ENCODE data around the gene ZNF135. TPM values are rescaled to one million over a fixed set of nuclear protein-coding genes. Genes with fewer than 3 reads are reported as not detected.

ZNF135 gene
- total and polyA plus RNA-seq, 4 donors, result 2.2 to 13.5 (median 3.5) TPM

DNA sequence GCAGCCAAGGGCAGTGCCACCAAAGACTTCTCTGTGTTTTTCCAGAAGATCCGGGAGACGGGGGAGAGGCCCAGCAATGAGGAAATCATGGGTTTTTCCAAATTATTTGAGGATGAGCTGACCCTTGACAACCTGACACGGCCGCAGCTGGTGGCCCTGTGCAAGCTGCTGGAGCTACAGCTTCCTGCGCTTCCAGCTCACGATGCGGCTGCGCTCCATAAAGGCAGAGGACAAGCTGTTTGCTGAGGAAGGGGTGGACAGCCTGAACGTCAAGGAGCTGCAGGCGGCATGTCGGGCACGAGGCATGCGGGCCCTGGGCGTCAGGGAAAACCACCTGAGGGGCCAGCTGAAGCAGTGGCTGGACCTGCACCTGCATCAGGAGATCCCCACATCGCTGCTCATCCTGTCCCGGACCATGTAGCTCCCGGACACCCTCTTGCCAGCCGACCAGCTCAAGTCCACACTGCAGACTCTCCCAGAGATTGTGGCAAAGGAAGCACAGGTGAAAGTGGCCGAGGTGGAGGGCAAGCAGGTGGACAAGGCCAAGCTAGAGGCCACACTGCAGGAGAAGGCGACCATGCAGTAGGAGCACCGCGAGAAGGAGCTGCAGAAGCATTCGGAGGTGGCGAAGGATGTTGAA lies 13.6 kb upstream of the ZNF135 start:
- ATAC-seq (ENCODE audit: insufficient read depth, low FRiP score), result no peak
- Histone ChIP-seq H3K27me3 (ENCODE audit: control insufficient read depth in 3 of 3, insufficient read depth in 3 of 3, low read length in 2 of 3) (no peaks in the 10 kb centered on the region), H3K27ac (ENCODE audit: low read depth in 1 of 2, low read length in 1 of 2) (no peak overlapping the region), H3K9ac (ENCODE audit: insufficient read depth in 1 of 2, low read length in 2 of 2) (no peak overlapping the region), H3K9me3 (ENCODE audit: control insufficient read depth in 4 of 4, insufficient read depth in 3 of 4, low read length in 3 of 4) (peaks cover 0 to 72% (median 8%) of the 10 kb centered on the region in 4 donors), H3K4me1 (ENCODE audit: control insufficient read depth in 5 of 5, insufficient read depth in 5 of 5, low read length in 5 of 5) (no peaks in the 10 kb centered on the region), H3K4me3 (no peak overlapping the region), H3K36me3 (ENCODE audit: control insufficient read depth in 4 of 4, insufficient read depth in 4 of 4, low read length in 4 of 4) (no peaks in the 10 kb centered on the region)
- no peak for DNase-seq
- TF ChIP-seq CTCF (IDR thresholded peaks at IDR 0.05; ENCODE audit: control extremely low read depth, extremely low read depth), result no peak
- WGBS, 2 donors, result 93 to 97% methylated on average over 24 of the region's 24 CpGs

DNA sequence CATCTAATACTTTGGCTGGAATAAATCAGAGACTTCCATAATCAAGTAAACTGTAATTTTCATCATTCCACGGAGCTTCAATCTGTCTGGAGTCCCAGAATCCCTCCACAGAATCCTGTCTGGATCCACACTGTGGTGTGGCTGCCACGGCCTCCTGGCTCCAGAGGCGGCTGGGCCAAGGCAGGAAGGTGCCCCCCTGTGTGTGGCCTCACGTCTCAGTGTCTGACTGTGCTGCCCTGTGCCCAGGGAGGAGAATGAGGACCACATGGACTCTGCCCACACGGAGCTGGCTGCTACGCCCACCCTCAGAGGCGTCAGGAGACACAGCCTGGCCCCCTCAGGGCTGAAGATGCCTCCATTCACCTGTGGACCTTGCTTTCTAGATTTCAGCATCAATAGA lies 12.2 kb upstream of the ZNF135 start:
- ATAC-seq (ENCODE audit: insufficient read depth, low FRiP score), result no peak
- H3K27ac ChIP-seq (ENCODE audit: low read depth in 1 of 2, low read length in 1 of 2), result no peak overlapping the region

GRCh38 chr19:58047672-58048071 lies 11.4 kb upstream of the ZNF135 start:
- no peak overlapping the region for H3K27ac ChIP-seq (ENCODE audit: low read depth in 1 of 2, low read length in 1 of 2)
- ATAC-seq (ENCODE audit: insufficient read depth, low FRiP score) (no peak), DNase-seq (no peak)
- H3K4me3 ChIP-seq, result no peak overlapping the region
- no peak for TF ChIP-seq CTCF (IDR thresholded peaks at IDR 0.05; ENCODE audit: control extremely low read depth, extremely low read depth)
- H3K9me3 ChIP-seq (ENCODE audit: control insufficient read depth in 4 of 4, insufficient read depth in 3 of 4, low read length in 3 of 4), result peaks cover 0 to 73% (median 10%) of the 10 kb centered on the region in 4 donors
- no peak overlapping the region for H3K9ac ChIP-seq (ENCODE audit: insufficient read depth in 1 of 2, low read length in 2 of 2)
- H3K36me3 ChIP-seq (ENCODE audit: control insufficient read depth in 4 of 4, insufficient read depth in 4 of 4, low read length in 4 of 4), result peaks cover 0 to 8% (median 0%) of the 10 kb centered on the region in 4 donors
- no peaks in the 10 kb centered on the region for H3K4me1 ChIP-seq (ENCODE audit: control insufficient read depth in 5 of 5, insufficient read depth in 5 of 5, low read length in 5 of 5)
- 92 to 93% methylated on average over 12 of the region's 12 CpGs for WGBS, 2 donors
- no peaks in the 10 kb centered on the region for H3K27me3 ChIP-seq (ENCODE audit: control insufficient read depth in 3 of 3, insufficient read depth in 3 of 3, low read length in 2 of 3)

More for the DNA sequence above, 12.2 kb upstream of the ZNF135 start:
- no peaks in the 10 kb centered on the region for H3K27me3 ChIP-seq (ENCODE audit: control insufficient read depth in 3 of 3, insufficient read depth in 3 of 3, low read length in 2 of 3)
- H3K4me1 ChIP-seq (ENCODE audit: control insufficient read depth in 5 of 5, insufficient read depth in 5 of 5, low read length in 5 of 5), result no peaks in the 10 kb centered on the region
- 83 to 89% methylated on average over 7 of the region's 7 CpGs for WGBS, 2 donors
- no peak overlapping the region for H3K4me3 ChIP-seq
- H3K9me3 ChIP-seq (ENCODE audit: control insufficient read depth in 4 of 4, insufficient read depth in 3 of 4, low read length in 3 of 4), result peaks cover 0 to 70% (median 10%) of the 10 kb centered on the region in 4 donors
- no peak for TF ChIP-seq CTCF (IDR thresholded peaks at IDR 0.05; ENCODE audit: control extremely low read depth, extremely low read depth)
- H3K9ac ChIP-seq (ENCODE audit: insufficient read depth in 1 of 2, low read length in 2 of 2), result no peak overlapping the region
- DNase-seq, result no peak
- peaks cover 0 to 3% (median 0%) of the 10 kb centered on the region in 4 donors for H3K36me3 ChIP-seq (ENCODE audit: control insufficient read depth in 4 of 4, insufficient read depth in 4 of 4, low read length in 4 of 4)
